A673 (cell line): ENCODE data around the gene MRPL34.

Source experiments
- CTCF ChIP-seq: fragments of 300-800, 200-600 bp; sonication (generic); conservative IDR thresholded peaks from 2 replicates; pipeline ENCODE4 v1.5.1; 2017; ENCODE audit warnings: low read depth, mild to moderate bottlenecking, antibody characterized with exemption, low read length, moderate library complexity, mixed read lengths
- EZH2 ChIP-seq: fragments of 200-600 bp; sonication (generic); IDR thresholded peaks from 2 replicates; pipeline ENCODE4 v1.6.1; 2017; ENCODE audit warnings: borderline replicate concordance, low read depth, mild to moderate bottlenecking, mixed read lengths, antibody characterized with exemption, low read length; ENCODE audit not compliant: poor library complexity, severe bottlenecking

- TF ChIP-seq CTCF (no peak), EZH2 (no peak)
These were observed 33.5 kb downstream of the MRPL34 start for GRCh38 chr19:17339088-17339741.
